SK-N-SH (cell line): ENCODE measurements around the gene PRKAR1A. TPM values are rescaled to one million over a fixed set of nuclear protein-coding genes. Genes with fewer than 3 reads are reported as not detected.

Experiments
- CTCF ChIA-PET: fragments of 300-600, 350-600 bp; formaldehyde crosslinking; extraction: SDS; loops from one replicate; lab custom pipeline; 2021; lab: Yijun Ruan, JAX
- POLR2A ChIA-PET: fragments of 350-600 bp; sonication (Branson Sonifier 250); formaldehyde crosslinking; extraction: SDS; loops from one replicate; lab custom pipeline; 2020; ENCODE audit warnings: antibody characterized with exemption, inconsistent platforms; lab: Yijun Ruan, JAX
- DNase-seq: peaks from one replicate; pipeline ENCODE4 v3.0.0; 2012
- H2AFZ ChIP-seq: fragments of 200-600 bp; sonication (generic); 2 replicates; pipeline ENCODE4 v1.8.1; 2016; ENCODE audit warnings: antibody characterized with exemption, mild to moderate bottlenecking, low read depth
- H3F3A ChIP-seq: fragments of 200-600 bp; sonication (generic); replicated peaks from 2 replicates; pipeline ENCODE3; 2016; ENCODE audit warnings: antibody characterized with exemption, mild to moderate bottlenecking; ENCODE audit not compliant: insufficient read depth
- H3K27ac ChIP-seq, 2 experiments: fragments of 200-500 bp in 1 of 2; fragments of 200-600 bp in 1 of 2; sonication (Bioruptor generic) in 1 of 2; sonication (generic), shearing (Covaris generic) in 1 of 2; 2 replicates each; pipeline versions ENCODE4 v1.5.1 to v1.6.1; 2014 to 2016; ENCODE audit warnings: low read depth in 2 of 2, inconsistent platforms in 1 of 2, low read length in 1 of 2, mild to moderate bottlenecking in 1 of 2, mixed read lengths in 1 of 2
- H3K27me3 ChIP-seq: fragments of 200-600 bp; sonication (generic), shearing (Covaris generic); 2 replicates; pipeline ENCODE4 v1.6.1; 2016; ENCODE audit warnings: mixed run types; ENCODE audit not compliant: insufficient read depth
- H3K36me3 ChIP-seq, 2 experiments: fragments of 200-500 bp in 1 of 2; fragments of 200-600 bp in 1 of 2; sonication (Bioruptor generic) in 1 of 2; sonication (generic) in 1 of 2; replicated peaks in 1 of 2; 2 replicates each; pipeline versions ENCODE3 to v1.5.1; 2014 to 2016; ENCODE audit warnings: low read length in 1 of 2, mild to moderate bottlenecking in 1 of 2; ENCODE audit not compliant: insufficient read depth in 2 of 2, control insufficient read depth in 1 of 2
- H3K4me1 ChIP-seq, 2 experiments: fragments of 200-500 bp in 1 of 2; fragments of 200-600 bp in 1 of 2; sonication (Bioruptor generic) in 1 of 2; sonication (generic), shearing (Covaris generic) in 1 of 2; 2 replicates each; pipeline versions ENCODE4 v1.5.1 to v1.6.1; 2014 to 2016; ENCODE audit warnings: low read depth in 1 of 2, low read length in 1 of 2, mixed run types in 1 of 2; ENCODE audit not compliant: insufficient read depth in 2 of 2, control insufficient read depth in 1 of 2
- H3K4me2 ChIP-seq: fragments of 200-600 bp; sonication (generic), shearing (Covaris generic); 2 replicates; pipeline ENCODE4 v1.6.1; 2017; ENCODE audit warnings: mixed run types
- H3K4me3 ChIP-seq, 2 experiments: fragments of 200-500 bp in 1 of 2; fragments of 200-600 bp in 1 of 2; sonication (Bioruptor generic) in 1 of 2; sonication (generic), shearing (Covaris generic) in 1 of 2; 2 replicates each; pipeline versions ENCODE4 v1.5.1 to v1.8.1; 2014 to 2016; ENCODE audit warnings: low read depth in 2 of 2, inconsistent platforms in 1 of 2, low read length in 1 of 2, mild to moderate bottlenecking in 1 of 2, mixed read lengths in 1 of 2, moderate library complexity in 1 of 2
- H3K79me2 ChIP-seq: fragments of 200-600 bp; sonication (generic); 2 replicates; pipeline ENCODE4 v1.8.1; 2017; ENCODE audit warnings: mild to moderate bottlenecking; ENCODE audit not compliant: insufficient read depth
- H3K9ac ChIP-seq: fragments of 200-600 bp; sonication (generic); 2 replicates; pipeline ENCODE4 v1.6.1; 2017; ENCODE audit warnings: mixed run types
- H3K9me2 ChIP-seq: fragments of 200-600 bp; sonication (generic); 2 replicates; pipeline ENCODE4 v1.6.1; 2017; ENCODE audit warnings: mixed run types
- H3K9me3 ChIP-seq: fragments of 200-600 bp; sonication (generic); 2 replicates; pipeline ENCODE4 v1.6.1; 2017; ENCODE audit warnings: mixed run types, mild to moderate bottlenecking, moderate library complexity
- H4K20me1 ChIP-seq: fragments of 200-600 bp; sonication (generic); 2 replicates; pipeline ENCODE4 v1.6.1; 2017; ENCODE audit warnings: mild to moderate bottlenecking, mixed run types; ENCODE audit not compliant: insufficient read depth
- EZH2phosphoT487 ChIP-seq: fragments of 200-600 bp; sonication (generic); IDR thresholded peaks from 2 replicates; pipeline ENCODE4 v1.6.1; 2017; ENCODE audit warnings: low read depth, mixed run types, mild to moderate bottlenecking, antibody characterized with exemption, moderate library complexity, borderline replicate concordance
- FOXM1 ChIP-seq: IDR thresholded peaks from 2 replicates; pipeline ENCODE4 v1.4.0; 2012; ENCODE audit warnings: low read depth, mild to moderate bottlenecking
- GATA2 ChIP-seq: sonication (generic); formaldehyde crosslinking; IDR thresholded peaks from 2 replicates; pipeline ENCODE4 v1.5.0; 2020; ENCODE audit warnings: mild to moderate bottlenecking, missing genetic modification reagents
- RXRA ChIP-seq: IDR thresholded peaks from 2 replicates; pipeline ENCODE4 v1.4.0; 2012; ENCODE audit warnings: low read depth, mild to moderate bottlenecking, borderline replicate concordance
- SIN3A ChIP-seq: IDR thresholded peaks from 2 replicates; pipeline ENCODE4 v1.6.1; 2012; ENCODE audit warnings: low read depth, mild to moderate bottlenecking, low read length, moderate library complexity, borderline replicate concordance
- SMC3 ChIP-seq: IDR thresholded peaks from 2 replicates; pipeline ENCODE4 v1.6.1; 2012; ENCODE audit warnings: low read depth, low read length, improper control_type of control experiment
- TAF1 ChIP-seq: IDR thresholded peaks from 2 replicates; pipeline ENCODE4 v1.6.1; 2012; ENCODE audit warnings: low read depth, mild to moderate bottlenecking, low read length, moderate library complexity, borderline replicate concordance
- TCF12 ChIP-seq: IDR thresholded peaks from 2 replicates; pipeline ENCODE4 v1.4.0; 2012
- TEAD4 ChIP-seq: IDR thresholded peaks from 2 replicates; pipeline ENCODE4 v1.4.0; 2012; ENCODE audit warnings: mild to moderate bottlenecking, borderline replicate concordance; ENCODE audit not compliant: insufficient read depth
- WGBS: methylation state at CpG from one replicate; pipeline ENCODE4 v1.1.6; 2017; ENCODE audit warnings: low lambda C conversion rate; 5-methylcytosine and 5-hydroxymethylcytosine counted together
- polyA plus RNA-seq, 3 experiments: library from polyadenylated mRNA; depleted of rRNA; stranded (reverse); fragments of >200 nt; gene quantifications; 2 replicates each; pipeline ENCODE4 v1.2.3, GENCODE V29; 2012
- TF ChIP-seq, protein P1 (sequence below): IDR thresholded peaks from 2 replicates; pipeline ENCODE4 v1.6.1; 2012; ENCODE audit warnings: mild to moderate bottlenecking, low read depth, low read length, moderate library complexity
- TF ChIP-seq, protein P2 (sequence below): IDR thresholded peaks from 2 replicates; pipeline ENCODE4 v1.4.0; 2012; ENCODE audit warnings: low read depth

PRKAR1A gene
- polyA plus RNA-seq, 1 of the 3 experiments (the other 2 are of a cell fraction), result 195 TPM

DNA sequence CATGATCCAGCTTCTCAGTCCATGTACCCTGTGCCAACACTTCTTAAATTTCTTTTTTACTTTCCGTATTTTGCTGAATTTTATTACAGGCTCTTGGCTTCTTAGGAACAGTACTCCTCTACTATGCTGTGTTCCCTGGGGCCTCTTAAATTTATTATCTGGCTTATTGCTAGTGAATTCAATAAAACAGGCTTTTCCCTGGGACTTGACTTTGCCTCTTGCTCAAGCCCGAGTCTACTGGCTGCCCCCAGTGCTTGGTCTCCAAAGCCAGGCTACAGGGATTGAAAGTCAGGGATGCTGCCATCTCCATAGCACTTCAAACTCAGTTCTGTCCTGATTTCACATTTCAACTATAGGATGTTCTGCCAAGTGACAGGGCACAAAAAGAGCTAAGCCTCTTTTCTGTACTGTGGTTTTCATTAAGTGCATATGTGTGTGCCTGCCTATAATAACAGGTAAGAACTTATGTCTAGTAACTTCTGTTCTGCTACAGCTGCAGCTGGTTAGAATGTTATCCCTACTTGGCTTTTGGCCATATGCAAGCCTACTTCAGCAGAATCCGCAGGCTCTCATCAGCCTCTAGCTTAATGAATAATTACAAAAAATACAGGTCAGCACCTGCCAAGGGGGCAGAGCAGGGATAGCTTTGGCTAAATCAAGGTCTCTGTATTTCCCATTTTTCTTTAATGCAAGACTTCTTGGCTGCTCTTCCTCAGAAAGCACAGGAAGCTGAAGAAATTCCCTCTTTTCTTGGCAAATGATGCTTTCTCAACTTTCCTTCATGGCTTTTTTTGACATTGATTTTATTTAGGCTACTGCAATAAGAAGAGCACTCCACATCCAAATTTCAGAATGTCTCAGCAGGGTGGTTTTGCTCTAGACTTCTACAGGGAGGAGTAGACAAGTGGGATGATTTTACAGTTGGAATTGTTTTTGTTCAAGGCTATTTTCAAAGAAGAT is 80.7 kb downstream of the PRKAR1A start (continued):
- TF ChIP-seq, protein P1, sequence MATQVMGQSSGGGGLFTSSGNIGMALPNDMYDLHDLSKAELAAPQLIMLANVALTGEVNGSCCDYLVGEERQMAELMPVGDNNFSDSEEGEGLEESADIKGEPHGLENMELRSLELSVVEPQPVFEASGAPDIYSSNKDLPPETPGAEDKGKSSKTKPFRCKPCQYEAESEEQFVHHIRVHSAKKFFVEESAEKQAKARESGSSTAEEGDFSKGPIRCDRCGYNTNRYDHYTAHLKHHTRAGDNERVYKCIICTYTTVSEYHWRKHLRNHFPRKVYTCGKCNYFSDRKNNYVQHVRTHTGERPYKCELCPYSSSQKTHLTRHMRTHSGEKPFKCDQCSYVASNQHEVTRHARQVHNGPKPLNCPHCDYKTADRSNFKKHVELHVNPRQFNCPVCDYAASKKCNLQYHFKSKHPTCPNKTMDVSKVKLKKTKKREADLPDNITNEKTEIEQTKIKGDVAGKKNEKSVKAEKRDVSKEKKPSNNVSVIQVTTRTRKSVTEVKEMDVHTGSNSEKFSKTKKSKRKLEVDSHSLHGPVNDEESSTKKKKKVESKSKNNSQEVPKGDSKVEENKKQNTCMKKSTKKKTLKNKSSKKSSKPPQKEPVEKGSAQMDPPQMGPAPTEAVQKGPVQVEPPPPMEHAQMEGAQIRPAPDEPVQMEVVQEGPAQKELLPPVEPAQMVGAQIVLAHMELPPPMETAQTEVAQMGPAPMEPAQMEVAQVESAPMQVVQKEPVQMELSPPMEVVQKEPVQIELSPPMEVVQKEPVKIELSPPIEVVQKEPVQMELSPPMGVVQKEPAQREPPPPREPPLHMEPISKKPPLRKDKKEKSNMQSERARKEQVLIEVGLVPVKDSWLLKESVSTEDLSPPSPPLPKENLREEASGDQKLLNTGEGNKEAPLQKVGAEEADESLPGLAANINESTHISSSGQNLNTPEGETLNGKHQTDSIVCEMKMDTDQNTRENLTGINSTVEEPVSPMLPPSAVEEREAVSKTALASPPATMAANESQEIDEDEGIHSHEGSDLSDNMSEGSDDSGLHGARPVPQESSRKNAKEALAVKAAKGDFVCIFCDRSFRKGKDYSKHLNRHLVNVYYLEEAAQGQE, result no peak
- TF ChIP-seq RXRA (no peak), TEAD4 (no peak), SIN3A (no peak), TAF1 (no peak), SMC3 (no peak)

DNA sequence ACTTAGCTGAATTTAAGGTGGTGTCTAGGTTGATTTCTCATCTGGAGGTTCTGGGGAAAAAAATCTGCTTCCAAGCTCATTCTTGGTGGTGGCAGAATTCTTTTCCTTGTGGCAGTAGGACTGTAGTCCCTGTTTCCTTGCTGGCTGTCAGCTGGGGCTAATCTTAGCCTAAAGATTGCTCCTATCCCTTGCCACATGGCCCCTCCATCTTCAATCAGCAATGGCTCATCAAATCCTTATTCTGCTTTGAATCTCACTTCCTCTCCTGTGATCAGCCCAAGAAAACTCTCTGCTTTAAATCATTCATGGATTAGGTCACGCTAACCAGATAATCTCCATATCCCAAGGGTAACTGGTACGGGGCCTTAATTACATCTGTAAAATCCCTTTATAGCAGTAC is 82.3 kb downstream of the PRKAR1A start:
- peaks cover 19% of the 10 kb centered on the region for H3K27me3 ChIP-seq
- WGBS, result 28% methylated on average over 2 of the region's 2 CpGs
- H3K36me3 ChIP-seq, result no peaks in the 10 kb centered on the region
- POLR2A ChIA-PET, result no interaction called here
- CTCF ChIA-PET, result interaction anchor here (1.2 kb wide), 1 partner anchor 11 kb away, joined by 3 read pairs; no protein-coding TSS in a partner anchor
- no peak overlapping the region for H3K27ac ChIP-seq
- H3K9me2 ChIP-seq, result no peaks in the 10 kb centered on the region
- no peaks in the 10 kb centered on the region for H3K9me3 ChIP-seq
- H3K79me2 ChIP-seq, result no peaks in the 10 kb centered on the region
- DNase-seq, result no peak
- H4K20me1 ChIP-seq, result no peaks in the 10 kb centered on the region
- H3K4me3 ChIP-seq, result no peak overlapping the region
- H3K9ac ChIP-seq, result no peak overlapping the region
- TF ChIP-seq TCF12, result no peak
- no peak for TF ChIP-seq GATA2 (CRISPR knock-in tag)
- no peak for TF ChIP-seq EZH2phosphoT487
- no peak for TF ChIP-seq RXRA
- TF ChIP-seq FOXM1, result no peak
- TF ChIP-seq, protein P2, sequence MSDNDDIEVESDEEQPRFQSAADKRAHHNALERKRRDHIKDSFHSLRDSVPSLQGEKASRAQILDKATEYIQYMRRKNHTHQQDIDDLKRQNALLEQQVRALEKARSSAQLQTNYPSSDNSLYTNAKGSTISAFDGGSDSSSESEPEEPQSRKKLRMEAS, result no peak
- no peak overlapping the region for H2AFZ ChIP-seq
- H3F3A ChIP-seq, result no peaks in the 10 kb centered on the region
- H3K4me1 ChIP-seq, result peaks cover 0 to 5% of the 10 kb centered on the region in 2 experiments; a peak in 1 of 4 replicates
- H3K4me2 ChIP-seq, result no peak overlapping the region
